GM12872 (cell line): ENCODE results near the gene KLRF1.

Experiments
- TF ChIP-seq, protein P1 (sequence below): IDR thresholded peaks from 3 replicates; pipeline ENCODE4 v1.5.1; 2011; ENCODE audit warnings: low read depth, mild to moderate bottlenecking, low read length, moderate library complexity; ENCODE audit not compliant: insufficient read depth

KLRF1 gene

DNA sequence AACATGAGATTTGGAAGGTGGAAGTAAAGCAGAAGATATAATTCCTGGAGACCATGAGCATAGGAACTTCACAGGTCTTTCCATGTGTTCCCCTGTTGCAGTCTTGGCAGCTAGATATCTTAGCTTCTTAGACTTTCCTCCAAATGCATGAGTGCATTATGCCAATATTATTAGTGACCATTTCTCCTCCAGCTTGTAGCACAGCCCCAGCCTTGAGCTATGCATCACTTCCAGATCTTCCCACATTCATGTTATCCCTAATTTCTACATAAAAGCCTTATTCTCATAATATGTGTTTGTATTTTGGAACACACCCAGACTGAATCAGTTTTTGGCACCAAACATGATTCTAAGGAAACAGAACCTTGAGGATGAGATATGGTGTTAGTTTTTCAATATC, 30.9 kb downstream of the KLRF1 start:
- TF ChIP-seq, protein P1, sequence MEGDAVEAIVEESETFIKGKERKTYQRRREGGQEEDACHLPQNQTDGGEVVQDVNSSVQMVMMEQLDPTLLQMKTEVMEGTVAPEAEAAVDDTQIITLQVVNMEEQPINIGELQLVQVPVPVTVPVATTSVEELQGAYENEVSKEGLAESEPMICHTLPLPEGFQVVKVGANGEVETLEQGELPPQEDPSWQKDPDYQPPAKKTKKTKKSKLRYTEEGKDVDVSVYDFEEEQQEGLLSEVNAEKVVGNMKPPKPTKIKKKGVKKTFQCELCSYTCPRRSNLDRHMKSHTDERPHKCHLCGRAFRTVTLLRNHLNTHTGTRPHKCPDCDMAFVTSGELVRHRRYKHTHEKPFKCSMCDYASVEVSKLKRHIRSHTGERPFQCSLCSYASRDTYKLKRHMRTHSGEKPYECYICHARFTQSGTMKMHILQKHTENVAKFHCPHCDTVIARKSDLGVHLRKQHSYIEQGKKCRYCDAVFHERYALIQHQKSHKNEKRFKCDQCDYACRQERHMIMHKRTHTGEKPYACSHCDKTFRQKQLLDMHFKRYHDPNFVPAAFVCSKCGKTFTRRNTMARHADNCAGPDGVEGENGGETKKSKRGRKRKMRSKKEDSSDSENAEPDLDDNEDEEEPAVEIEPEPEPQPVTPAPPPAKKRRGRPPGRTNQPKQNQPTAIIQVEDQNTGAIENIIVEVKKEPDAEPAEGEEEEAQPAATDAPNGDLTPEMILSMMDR: no peak

DNA sequence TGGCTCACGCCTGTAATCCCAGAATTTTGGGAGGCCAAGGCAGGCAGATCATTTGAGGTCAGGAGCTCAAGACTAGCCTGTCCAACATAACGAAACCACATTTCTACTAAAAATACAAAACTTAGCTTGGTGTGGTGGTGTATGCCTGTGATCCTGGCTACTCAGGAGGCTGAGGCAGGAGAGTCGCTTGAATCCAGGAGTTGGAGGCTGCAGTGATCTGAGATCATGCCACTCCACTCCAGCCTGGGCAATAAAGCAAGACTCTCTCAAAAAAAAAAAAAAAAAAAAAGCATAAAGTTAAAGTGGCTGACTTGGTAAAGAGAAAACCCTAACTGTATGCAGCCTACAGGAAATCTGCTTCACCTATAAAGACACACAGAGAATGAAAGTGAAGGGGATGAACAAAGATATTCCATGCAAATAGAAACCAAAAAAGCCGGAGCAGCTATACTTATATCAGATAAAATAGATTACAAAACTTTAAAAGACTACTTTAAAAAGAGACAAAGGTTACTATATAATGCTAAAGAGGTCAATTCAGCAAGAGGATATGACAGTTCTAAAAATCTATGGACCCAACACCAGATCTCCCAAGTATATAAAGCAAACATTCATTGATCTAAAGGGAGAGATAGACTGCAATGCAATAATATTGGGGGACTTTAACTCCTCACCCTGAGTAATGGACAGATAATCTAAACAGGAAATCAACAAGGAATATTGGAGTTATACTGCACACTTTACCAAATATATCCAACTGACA, 37.8 kb downstream of the KLRF1 start:
- TF ChIP-seq, protein P1: no peak

DNA sequence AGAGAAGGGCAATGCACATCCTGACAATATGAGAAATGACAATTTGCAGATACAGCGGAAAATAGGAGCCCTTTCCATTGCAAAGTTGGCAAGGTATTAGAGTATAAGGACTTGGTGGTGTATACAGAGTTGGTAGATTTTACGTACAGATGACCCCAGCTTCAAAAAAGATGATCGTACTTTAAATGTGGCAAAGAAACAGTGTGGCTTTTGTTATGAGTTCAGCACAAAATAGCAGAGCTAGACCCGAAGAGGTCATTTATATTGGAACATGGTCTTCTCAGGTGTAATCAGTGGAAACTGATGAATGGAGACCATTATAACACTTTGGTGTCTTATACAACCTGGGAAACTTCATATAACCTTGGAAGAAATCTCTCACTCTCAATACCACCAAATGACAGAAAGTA, 39.6 kb downstream of the KLRF1 start:
- TF ChIP-seq, protein P1: no peak

DNA sequence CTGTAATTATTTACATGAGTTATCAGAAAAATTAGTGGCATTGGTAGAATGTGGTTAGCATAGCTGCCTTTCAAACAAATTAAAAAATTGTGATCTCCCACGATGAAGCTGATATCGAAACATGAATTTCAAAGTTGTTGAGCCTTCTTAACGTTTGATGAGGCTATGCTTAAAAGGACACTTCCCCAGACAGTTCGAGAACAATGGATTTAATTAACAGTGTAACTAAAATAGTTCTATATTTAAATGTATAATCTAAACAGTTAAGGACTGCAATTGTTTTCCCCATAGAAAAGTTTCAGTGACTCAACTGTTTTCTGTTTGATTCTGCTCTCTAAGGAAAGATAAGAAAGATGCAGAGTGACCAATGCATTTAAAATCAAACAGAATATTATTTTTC, 40.2 kb downstream of the KLRF1 start:
- TF ChIP-seq, protein P1: no peak

DNA sequence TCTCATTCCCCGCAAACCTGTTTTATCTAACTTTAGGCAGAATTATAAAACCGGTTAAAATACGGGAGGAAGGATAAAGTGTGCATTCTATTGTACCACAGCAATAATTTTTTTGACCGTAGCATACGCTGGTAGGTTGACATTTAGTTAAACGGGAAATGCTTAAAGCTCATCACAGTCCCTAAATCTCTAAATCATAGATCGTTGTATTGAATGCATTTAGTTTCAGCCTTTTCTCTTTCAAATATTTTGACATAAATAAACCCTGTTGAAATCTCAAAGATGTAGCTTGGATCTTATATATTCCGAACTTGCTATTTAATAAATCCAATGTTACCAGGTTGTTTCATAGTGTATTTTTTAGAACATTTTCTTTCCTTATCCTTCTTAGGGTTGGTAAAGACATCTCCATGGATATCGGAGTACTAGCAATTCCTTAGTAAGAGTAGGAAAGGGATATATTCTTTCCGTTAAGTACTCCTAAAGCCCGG, 41.1 kb downstream of the KLRF1 start:
- TF ChIP-seq, protein P1: no peak

DNA sequence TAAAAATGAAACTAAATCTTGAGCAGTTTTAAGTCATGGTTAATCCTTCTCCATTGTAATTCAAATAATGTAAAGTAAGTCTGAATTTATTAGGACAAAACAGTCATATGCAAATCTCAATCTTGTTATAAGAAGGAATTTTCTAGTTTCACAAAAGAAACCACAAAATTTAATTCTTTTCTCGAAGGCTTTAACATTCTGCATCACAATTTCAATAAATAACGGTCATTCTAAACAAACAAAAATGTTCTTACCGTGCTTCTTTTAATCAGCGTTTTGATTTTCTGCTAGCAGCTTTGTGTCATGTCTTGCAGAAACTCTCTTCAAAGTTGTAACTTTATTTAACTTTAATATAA, 41.6 kb downstream of the KLRF1 start:
- TF ChIP-seq, protein P1: no peak

DNA sequence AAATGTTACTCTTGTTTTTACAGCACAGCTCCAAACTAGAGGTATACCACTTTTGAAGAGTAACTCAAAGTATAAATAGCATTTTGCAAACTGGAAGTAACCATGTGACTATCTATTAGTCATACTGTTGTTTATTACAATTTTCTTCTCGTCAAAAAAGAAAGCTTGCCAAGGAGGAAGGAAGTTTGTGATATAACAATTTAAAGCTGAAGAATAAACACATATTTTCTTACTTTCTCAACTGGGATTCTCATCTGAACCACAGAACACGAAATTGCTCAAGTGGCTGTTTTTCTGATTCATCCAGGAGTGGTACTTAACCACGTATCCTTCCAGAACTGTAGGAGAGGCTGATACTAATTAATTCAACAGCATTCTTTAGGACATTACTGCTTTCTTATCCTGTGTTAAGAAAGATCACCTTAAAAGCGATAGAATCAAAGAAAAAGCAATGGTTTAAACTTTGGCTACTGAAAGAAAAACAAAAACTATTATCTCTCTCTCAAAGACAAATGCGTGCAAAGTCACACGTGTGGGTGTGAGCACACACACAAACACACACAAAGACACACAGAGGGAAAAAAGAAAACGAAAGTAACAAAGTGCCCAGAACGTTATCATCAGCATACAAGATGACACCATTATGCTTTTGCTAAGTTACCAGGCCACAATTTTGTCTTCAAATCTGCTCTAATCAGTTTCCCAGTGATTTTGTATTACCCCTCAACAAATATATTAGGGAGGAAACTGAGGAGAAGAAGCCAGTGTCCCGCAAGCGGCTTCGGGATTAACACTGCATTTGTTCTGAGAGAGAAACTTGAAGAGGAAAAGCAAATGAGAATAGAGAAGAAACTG, 42.3 kb downstream of the KLRF1 start, which contains the start of gene CLEC2B:
Gene CLEC2B, minus strand, starts transcription at position 48 of the 855 bp plus-strand sequence.
- TF ChIP-seq, protein P1: no peak
